ENCODE data around the gene NLRP13. TPM values are rescaled to one million over a fixed set of nuclear protein-coding genes. Genes with fewer than 3 reads are reported as not detected.

Gene NLRP13
- total and polyA plus RNA-seq, 2 experiments from 2014 or later: not detected

DNA sequence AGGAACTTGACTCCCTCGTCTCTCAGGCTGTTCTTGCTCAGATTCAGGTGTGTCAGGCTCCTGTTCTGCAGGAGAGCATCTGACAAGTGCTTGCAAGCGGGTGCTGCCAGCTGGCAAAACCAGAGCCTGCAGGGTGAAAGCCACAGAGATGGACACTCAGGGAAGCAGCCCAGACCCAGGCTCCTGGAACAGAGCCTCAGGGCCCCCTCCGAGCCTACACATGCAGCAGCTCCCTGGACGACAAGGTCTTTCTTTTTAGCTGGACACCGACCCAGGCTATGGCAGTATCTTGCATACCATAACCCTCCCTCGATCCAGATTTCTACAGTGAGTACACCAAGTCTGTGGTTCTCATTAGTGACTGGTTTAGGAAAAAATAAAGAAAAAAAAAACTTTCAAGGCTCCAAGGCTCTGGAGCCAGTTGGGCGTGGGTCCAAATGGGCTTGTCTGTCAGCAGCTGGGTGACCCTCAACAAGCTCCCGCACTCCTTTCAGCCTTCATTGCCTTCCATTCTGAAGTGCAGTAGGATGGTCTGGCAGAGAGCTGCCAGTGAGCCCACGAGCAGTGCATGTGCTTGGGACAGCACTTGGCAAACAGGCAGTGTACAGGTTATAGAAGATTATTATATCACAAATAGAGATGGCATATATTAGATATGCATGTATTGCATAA lies 29.9 kb downstream of the NLRP13 start:
- TF ChIP-seq ZNF114 (CRISPR knock-in tag; IDR thresholded peaks at IDR 0.05) (no peak), JUNB (IDR thresholded peaks at IDR 0.05; ENCODE audit: unreplicated experiment) (no peak), EZH2 (IDR thresholded peaks at IDR 0.05; ENCODE audit: low read depth, unreplicated experiment) (no peak), EZH2phosphoT487 (IDR thresholded peaks at IDR 0.05; ENCODE audit: unreplicated experiment) (no peak)
- TF ChIP-seq, protein P1, sequence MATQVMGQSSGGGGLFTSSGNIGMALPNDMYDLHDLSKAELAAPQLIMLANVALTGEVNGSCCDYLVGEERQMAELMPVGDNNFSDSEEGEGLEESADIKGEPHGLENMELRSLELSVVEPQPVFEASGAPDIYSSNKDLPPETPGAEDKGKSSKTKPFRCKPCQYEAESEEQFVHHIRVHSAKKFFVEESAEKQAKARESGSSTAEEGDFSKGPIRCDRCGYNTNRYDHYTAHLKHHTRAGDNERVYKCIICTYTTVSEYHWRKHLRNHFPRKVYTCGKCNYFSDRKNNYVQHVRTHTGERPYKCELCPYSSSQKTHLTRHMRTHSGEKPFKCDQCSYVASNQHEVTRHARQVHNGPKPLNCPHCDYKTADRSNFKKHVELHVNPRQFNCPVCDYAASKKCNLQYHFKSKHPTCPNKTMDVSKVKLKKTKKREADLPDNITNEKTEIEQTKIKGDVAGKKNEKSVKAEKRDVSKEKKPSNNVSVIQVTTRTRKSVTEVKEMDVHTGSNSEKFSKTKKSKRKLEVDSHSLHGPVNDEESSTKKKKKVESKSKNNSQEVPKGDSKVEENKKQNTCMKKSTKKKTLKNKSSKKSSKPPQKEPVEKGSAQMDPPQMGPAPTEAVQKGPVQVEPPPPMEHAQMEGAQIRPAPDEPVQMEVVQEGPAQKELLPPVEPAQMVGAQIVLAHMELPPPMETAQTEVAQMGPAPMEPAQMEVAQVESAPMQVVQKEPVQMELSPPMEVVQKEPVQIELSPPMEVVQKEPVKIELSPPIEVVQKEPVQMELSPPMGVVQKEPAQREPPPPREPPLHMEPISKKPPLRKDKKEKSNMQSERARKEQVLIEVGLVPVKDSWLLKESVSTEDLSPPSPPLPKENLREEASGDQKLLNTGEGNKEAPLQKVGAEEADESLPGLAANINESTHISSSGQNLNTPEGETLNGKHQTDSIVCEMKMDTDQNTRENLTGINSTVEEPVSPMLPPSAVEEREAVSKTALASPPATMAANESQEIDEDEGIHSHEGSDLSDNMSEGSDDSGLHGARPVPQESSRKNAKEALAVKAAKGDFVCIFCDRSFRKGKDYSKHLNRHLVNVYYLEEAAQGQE (IDR thresholded peaks at IDR 0.05; ENCODE audit: unreplicated experiment): no peak
- Mint-ChIP-seq H3K9me3 (peaks cover 94% of the 10 kb centered on the region), H3K36me3 (ENCODE audit: low read depth) (peaks cover 37% of the 10 kb centered on the region), H3K4me3 (no peak overlapping the region), H3K4me1 (no peaks in the 10 kb centered on the region), H3K27me3 (ENCODE audit: insufficient read depth, low read depth, poor library complexity) (no peaks in the 10 kb centered on the region), H3K27ac (no peak overlapping the region)
- H3K79me2 ChIP-seq (replicated peaks; ENCODE audit: insufficient read depth): no peaks in the 10 kb centered on the region
- no peak overlapping the region for H3K4me2 ChIP-seq
- ATAC-seq: no peak
- H4K20me1 ChIP-seq (replicated peaks; ENCODE audit: insufficient read depth): no peaks in the 10 kb centered on the region
- no peaks in the 10 kb centered on the region for H3K4me1 ChIP-seq (ENCODE audit: insufficient read depth)
- H3K4me3 ChIP-seq: no peak overlapping the region
- H3K27me3 ChIP-seq (ENCODE audit: insufficient read depth): no peaks in the 10 kb centered on the region
- no peaks in the 10 kb centered on the region for H3K36me3 ChIP-seq (ENCODE audit: insufficient read depth)
- H2AFZ ChIP-seq: no peak overlapping the region
- H3K27ac ChIP-seq (ENCODE audit: low read depth): no peak overlapping the region
- DNase-seq (ENCODE audit: low spot score): no peak
- H3F3A ChIP-seq (replicated peaks; ENCODE audit: low read depth): no peaks in the 10 kb centered on the region
- no peaks in the 10 kb centered on the region for H3K9me2 ChIP-seq (ENCODE audit: insufficient read depth)

DNA sequence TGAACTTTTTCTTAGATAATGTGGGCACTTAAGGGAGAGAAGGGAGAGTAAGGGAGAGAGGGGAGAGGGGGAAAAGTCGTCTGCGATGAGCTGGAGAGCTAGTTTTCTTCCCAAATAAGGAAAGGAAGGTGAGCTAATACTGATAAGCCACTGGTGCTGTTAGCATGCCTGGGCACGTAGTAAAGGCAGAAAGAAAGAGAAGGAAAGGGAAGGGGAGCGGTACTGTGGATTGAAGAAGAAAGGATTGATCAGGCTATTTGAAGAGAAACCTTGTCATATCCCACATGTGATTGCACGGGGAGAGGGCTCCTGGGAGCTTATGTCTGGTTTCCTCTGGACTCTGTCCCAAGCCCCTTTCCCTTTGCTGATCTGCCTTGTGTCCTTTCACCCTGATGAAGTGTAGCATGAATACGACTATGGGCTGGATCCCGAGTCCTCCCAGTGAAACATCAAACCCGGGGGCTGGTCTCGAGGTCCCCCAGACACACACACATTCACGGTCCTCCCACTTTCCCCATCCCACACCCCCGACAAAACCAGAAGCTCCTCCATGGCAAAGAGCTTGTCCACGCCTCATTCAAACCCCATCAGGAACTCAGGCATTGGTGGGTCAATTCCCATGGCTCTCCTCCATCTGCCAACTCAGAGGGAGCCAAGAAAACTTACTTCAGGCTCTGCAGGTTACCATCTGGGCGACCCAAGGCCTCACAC lies 30.6 kb downstream of the NLRP13 start:
- Histone ChIP-seq H3K79me2 (replicated peaks; ENCODE audit: insufficient read depth) (no peaks in the 10 kb centered on the region), H4K20me1 (replicated peaks; ENCODE audit: insufficient read depth) (no peaks in the 10 kb centered on the region), H2AFZ (no peak overlapping the region), H3K4me3 (no peak overlapping the region), H3K9me2 (ENCODE audit: insufficient read depth) (no peaks in the 10 kb centered on the region), H3K4me1 (ENCODE audit: insufficient read depth) (no peaks in the 10 kb centered on the region), H3K27me3 (ENCODE audit: insufficient read depth) (no peaks in the 10 kb centered on the region), H3K36me3 (ENCODE audit: insufficient read depth) (no peaks in the 10 kb centered on the region), H3F3A (replicated peaks; ENCODE audit: low read depth) (no peaks in the 10 kb centered on the region), H3K4me2 (no peak overlapping the region), H3K27ac (ENCODE audit: low read depth) (no peak overlapping the region)
- Mint-ChIP-seq H3K4me3 (no peak overlapping the region), H3K27me3 (ENCODE audit: insufficient read depth, low read depth, poor library complexity) (no peaks in the 10 kb centered on the region), H3K9me3 (peaks cover 94% of the 10 kb centered on the region), H3K4me1 (no peaks in the 10 kb centered on the region), H3K27ac (no peak overlapping the region), H3K36me3 (ENCODE audit: low read depth) (peaks cover 41% of the 10 kb centered on the region)
- DNase-seq (ENCODE audit: low spot score) (no peak), ATAC-seq (no peak)
- TF ChIP-seq, protein P2, sequence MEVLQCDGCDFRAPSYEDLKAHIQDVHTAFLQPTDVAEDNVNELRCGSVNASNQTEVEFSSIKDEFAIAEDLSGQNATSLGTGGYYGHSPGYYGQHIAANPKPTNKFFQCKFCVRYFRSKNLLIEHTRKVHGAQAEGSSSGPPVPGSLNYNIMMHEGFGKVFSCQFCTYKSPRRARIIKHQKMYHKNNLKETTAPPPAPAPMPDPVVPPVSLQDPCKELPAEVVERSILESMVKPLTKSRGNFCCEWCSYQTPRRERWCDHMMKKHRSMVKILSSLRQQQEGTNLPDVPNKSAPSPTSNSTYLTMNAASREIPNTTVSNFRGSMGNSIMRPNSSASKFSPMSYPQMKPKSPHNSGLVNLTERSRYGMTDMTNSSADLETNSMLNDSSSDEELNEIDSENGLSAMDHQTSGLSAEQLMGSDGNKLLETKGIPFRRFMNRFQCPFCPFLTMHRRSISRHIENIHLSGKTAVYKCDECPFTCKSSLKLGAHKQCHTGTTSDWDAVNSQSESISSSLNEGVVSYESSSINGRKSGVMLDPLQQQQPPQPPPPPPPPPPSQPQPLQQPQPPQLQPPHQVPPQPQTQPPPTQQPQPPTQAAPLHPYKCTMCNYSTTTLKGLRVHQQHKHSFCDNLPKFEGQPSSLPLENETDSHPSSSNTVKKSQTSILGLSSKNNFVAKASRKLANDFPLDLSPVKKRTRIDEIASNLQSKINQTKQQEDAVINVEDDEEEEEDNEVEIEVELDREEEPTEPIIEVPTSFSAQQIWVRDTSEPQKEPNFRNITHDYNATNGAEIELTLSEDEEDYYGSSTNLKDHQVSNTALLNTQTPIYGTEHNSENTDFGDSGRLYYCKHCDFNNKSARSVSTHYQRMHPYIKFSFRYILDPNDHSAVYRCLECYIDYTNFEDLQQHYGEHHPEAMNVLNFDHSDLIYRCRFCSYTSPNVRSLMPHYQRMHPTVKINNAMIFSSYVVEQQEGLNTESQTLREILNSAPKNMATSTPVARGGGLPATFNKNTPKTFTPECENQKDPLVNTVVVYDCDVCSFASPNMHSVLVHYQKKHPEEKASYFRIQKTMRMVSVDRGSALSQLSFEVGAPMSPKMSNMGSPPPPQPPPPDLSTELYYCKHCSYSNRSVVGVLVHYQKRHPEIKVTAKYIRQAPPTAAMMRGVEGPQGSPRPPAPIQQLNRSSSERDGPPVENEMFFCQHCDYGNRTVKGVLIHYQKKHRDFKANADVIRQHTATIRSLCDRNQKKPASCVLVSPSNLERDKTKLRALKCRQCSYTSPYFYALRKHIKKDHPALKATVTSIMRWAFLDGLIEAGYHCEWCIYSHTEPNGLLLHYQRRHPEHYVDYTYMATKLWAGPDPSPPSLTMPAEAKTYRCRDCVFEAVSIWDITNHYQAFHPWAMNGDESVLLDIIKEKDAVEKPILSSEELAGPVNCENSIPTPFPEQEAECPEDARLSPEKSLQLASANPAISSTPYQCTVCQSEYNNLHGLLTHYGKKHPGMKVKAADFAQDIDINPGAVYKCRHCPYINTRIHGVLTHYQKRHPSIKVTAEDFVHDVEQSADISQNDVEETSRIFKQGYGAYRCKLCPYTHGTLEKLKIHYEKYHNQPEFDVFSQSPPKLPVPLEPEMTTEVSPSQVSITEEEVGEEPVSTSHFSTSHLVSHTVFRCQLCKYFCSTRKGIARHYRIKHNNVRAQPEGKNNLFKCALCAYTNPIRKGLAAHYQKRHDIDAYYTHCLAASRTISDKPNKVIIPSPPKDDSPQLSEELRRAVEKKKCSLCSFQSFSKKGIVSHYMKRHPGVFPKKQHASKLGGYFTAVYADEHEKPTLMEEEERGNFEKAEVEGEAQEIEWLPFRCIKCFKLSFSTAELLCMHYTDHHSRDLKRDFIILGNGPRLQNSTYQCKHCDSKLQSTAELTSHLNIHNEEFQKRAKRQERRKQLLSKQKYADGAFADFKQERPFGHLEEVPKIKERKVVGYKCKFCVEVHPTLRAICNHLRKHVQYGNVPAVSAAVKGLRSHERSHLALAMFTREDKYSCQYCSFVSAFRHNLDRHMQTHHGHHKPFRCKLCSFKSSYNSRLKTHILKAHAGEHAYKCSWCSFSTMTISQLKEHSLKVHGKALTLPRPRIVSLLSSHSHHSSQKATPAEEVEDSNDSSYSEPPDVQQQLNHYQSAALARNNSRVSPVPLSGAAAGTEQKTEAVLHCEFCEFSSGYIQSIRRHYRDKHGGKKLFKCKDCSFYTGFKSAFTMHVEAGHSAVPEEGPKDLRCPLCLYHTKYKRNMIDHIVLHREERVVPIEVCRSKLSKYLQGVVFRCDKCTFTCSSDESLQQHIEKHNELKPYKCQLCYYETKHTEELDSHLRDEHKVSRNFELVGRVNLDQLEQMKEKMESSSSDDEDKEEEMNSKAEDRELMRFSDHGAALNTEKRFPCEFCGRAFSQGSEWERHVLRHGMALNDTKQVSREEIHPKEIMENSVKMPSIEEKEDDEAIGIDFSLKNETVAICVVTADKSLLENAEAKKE (CRISPR knock-in tag; IDR thresholded peaks at IDR 0.05): no peak
- TF ChIP-seq, protein P3, sequence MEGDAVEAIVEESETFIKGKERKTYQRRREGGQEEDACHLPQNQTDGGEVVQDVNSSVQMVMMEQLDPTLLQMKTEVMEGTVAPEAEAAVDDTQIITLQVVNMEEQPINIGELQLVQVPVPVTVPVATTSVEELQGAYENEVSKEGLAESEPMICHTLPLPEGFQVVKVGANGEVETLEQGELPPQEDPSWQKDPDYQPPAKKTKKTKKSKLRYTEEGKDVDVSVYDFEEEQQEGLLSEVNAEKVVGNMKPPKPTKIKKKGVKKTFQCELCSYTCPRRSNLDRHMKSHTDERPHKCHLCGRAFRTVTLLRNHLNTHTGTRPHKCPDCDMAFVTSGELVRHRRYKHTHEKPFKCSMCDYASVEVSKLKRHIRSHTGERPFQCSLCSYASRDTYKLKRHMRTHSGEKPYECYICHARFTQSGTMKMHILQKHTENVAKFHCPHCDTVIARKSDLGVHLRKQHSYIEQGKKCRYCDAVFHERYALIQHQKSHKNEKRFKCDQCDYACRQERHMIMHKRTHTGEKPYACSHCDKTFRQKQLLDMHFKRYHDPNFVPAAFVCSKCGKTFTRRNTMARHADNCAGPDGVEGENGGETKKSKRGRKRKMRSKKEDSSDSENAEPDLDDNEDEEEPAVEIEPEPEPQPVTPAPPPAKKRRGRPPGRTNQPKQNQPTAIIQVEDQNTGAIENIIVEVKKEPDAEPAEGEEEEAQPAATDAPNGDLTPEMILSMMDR (conservative IDR thresholded peaks at IDR 0.05; ENCODE audit: low read depth in 2 of 2): no peak
- no peak for TF ChIP-seq STAT1 (IDR thresholded peaks at IDR 0.05; ENCODE audit: unreplicated experiment)
- TF ChIP-seq CREB1 (CRISPR knock-in tag; IDR thresholded peaks at IDR 0.05; ENCODE audit: low read depth): no peak
- no peak for TF ChIP-seq ZNF114 (CRISPR knock-in tag; IDR thresholded peaks at IDR 0.05)
